Keratinocyte (primary cell): ENCODE data around the gene RRP9. TPM values are rescaled to one million over a fixed set of nuclear protein-coding genes. Genes with fewer than 3 reads are reported as not detected.
"Not testable (repeated sequence)": the region's sequence is repeated elsewhere in the genome, so short reads cannot be mapped to it uniquely, and the experiment has no call there.

Source experiments
- DNase-seq: peaks from one replicate; pipeline ENCODE4 v3.0.0-alpha.2; 2011; ENCODE audit warnings: low read depth, missing footprints, low spot score
- FAIRE-seq: peaks from 2 replicates; lab custom pipeline; 2011; peaks lifted over from hg19 to GRCh38; lab: Jason Lieb, UNC
- H2AFZ ChIP-seq: 2 replicates; pipeline ENCODE4 v1.6.0; 2012; ENCODE audit warnings: low read length, control low read depth, inconsistent platforms; ENCODE audit not compliant: control insufficient read depth
- H3K27ac ChIP-seq: 2 replicates; pipeline ENCODE4 v1.5.1; 2011; ENCODE audit warnings: low read length; ENCODE audit not compliant: control insufficient read depth, insufficient read depth
- H3K27me3 ChIP-seq: 3 replicates; pipeline ENCODE4 v1.6.0; 2011; ENCODE audit warnings: low read length; ENCODE audit not compliant: control insufficient read depth, insufficient read depth; ENCODE audit errors: extremely low read depth
- H3K36me3 ChIP-seq, 2 experiments: 2 replicates in 1 of 2; 3 replicates in 1 of 2; pipeline ENCODE4 v1.5.1; 2011; ENCODE audit warnings: low read length in 2 of 2, mild to moderate bottlenecking in 1 of 2; ENCODE audit not compliant: control insufficient read depth in 2 of 2, insufficient read depth in 2 of 2; ENCODE audit errors: extremely low read depth in 1 of 2
- H3K4me1 ChIP-seq: 3 replicates; pipeline ENCODE4 v1.5.1; 2011; ENCODE audit warnings: low read length; ENCODE audit not compliant: control insufficient read depth, insufficient read depth; ENCODE audit errors: extremely low read depth
- H3K4me2 ChIP-seq: 3 replicates; pipeline ENCODE4 v1.6.0; 2011; ENCODE audit warnings: low read depth, low read length; ENCODE audit not compliant: control insufficient read depth, insufficient read depth; ENCODE audit errors: extremely low read depth
- H3K4me3 ChIP-seq, 3 experiments: fragments of 200-600 bp in 1 of 3; sonication (generic) in 1 of 3; 2 replicates in 2 of 3; 3 replicates in 1 of 3; pipeline ENCODE4 v1.5.1; 2011 to 2016; ENCODE audit warnings: low read length in 3 of 3, mild to moderate bottlenecking in 3 of 3, control low read depth in 2 of 3, inconsistent platforms in 1 of 3, low read depth in 1 of 3, mixed read lengths in 1 of 3, mixed run types in 1 of 3, moderate library complexity in 1 of 3; ENCODE audit not compliant: control insufficient read depth in 2 of 3, insufficient read depth in 2 of 3; ENCODE audit errors: extremely low read depth in 1 of 3
- H3K79me2 ChIP-seq: 2 replicates; pipeline ENCODE4 v1.6.0; 2012; ENCODE audit warnings: low read length; ENCODE audit not compliant: control insufficient read depth, insufficient read depth
- H3K9ac ChIP-seq: 3 replicates; pipeline ENCODE4 v1.6.0; 2011; ENCODE audit warnings: low read length; ENCODE audit not compliant: control insufficient read depth, insufficient read depth; ENCODE audit errors: extremely low read depth
- H3K9me1 ChIP-seq: 3 replicates; pipeline ENCODE4 v1.6.0; 2011; ENCODE audit warnings: low read length; ENCODE audit not compliant: control insufficient read depth, insufficient read depth; ENCODE audit errors: extremely low read depth
- H3K9me3 ChIP-seq: 2 replicates; pipeline ENCODE4 v1.5.1; 2012; ENCODE audit warnings: low read depth, low read length; ENCODE audit not compliant: control insufficient read depth
- H4K20me1 ChIP-seq: 3 replicates; pipeline ENCODE4 v1.6.0; 2011; ENCODE audit warnings: low read length; ENCODE audit not compliant: control insufficient read depth, insufficient read depth; ENCODE audit errors: extremely low read depth
- EZH2 ChIP-seq: IDR thresholded peaks from one replicate; pipeline ENCODE4 v1.6.1; 2012; ENCODE audit warnings: inconsistent platforms, mild to moderate bottlenecking, low read length, moderate library complexity
- dilution Hi-C: fragments of 300-500 bp; cut with MboI; formaldehyde crosslinking; loops from one replicate; pipeline ENCODE4 v1.7.0; 2020; ENCODE audit warnings: low sequenced_read_pairs; ENCODE audit not compliant: extremely low pct_ligation_motif_present
- polyA plus RNA-seq, 5 experiments: library from polyadenylated mRNA; depleted of rRNA in 3 of 5; stranded (reverse) in 3 of 5; stranded (forward) in 1 of 5; unstranded in 1 of 5; fragments of >200 nt; gene quantifications; 1 replicate in 1 of 5; 2 replicates in 3 of 5; 3 replicates in 1 of 5; pipeline versions ENCODE4 v1.2.1 to v1.2.3, GENCODE V29; 2011 to 2012; ENCODE audit warnings: missing spikeins in 2 of 5, low read depth in 1 of 5, low replicate concordance in 1 of 5
- TF ChIP-seq, protein P1 (sequence below), 3 experiments: IDR thresholded peaks in 1 of 3; conservative IDR thresholded peaks in 1 of 3; optimal IDR thresholded peaks in 1 of 3; 2 replicates in 2 of 3; 3 replicates in 1 of 3; pipeline versions ENCODE3 to v1.5.1; 2011; ENCODE audit warnings: low read length in 3 of 3, mild to moderate bottlenecking in 3 of 3, moderate library complexity in 2 of 3, control low read depth in 1 of 3, inconsistent platforms in 1 of 3; ENCODE audit not compliant: insufficient read depth in 2 of 3; ENCODE audit errors: extremely low read depth in 1 of 3

Gene RRP9
- polyA plus RNA-seq, 1 donor (not counting 4 experiments of a cell fraction or from before 2014, with no cell fraction given), result 21.8 TPM

DNA sequence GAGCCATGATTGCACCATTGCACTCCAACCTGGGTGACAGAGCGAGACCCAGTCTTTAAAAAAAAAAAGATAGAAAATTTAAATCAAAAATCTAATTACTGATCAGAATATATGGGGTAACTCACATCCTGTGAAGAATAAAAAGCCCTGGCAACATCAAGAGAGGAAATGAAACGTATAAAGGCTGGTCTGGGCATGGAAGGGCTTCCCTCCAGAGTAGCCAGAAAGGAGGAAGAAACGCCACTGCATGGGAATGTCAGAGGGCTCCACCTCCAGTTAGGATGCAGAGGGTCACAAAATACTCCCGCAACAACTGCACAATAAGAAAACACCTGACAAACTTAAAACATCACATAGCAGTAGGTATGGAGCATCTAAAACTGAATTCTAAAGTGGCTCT is 33.7 kb downstream of the RRP9 start:
- FAIRE-seq, result peak; percentile 29
- no peak for DNase-seq
- H2AFZ ChIP-seq, result no peak overlapping the region

DNA sequence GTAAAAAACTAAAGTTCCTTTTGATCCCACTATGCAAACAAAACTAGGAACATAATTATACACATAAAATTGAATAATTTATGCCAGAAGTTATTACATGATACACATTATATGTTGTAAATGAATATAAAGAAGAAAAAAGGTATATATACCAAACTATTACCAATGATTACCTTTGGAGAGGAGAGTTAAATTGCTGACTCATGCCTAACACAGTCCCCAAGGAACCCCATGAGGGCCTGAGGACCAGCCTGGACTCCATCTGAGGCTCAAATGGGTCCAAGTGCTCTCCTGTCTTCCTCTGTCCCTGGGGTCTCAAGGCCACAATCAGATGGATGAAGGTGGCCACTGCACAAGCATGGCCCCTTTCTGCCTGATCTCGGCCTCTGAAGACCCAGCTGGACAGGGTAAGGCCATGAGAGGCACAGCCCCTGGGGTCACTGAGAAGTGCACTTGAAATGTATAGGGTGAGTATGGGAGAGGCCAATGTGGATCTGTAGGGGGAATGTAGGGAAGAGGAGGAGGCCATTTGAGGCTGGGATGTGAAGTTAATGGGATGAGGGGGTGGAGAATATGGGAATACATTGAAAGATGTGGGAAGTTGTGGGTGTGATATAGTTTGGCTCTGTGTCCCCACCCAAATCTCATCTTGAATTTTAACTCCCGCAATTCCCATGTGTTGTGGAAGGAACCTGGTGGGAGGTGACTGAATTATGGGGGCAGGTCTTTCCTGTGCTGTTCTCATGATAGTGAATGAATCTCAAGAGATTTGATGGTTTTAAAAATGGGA is 37.5 kb downstream of the RRP9 start:
- Histone ChIP-seq H3K9me1 (no peaks in the 10 kb centered on the region), H3K4me2 (no peak overlapping the region), H3K27me3 (no peaks in the 10 kb centered on the region), H3K27ac (no peak overlapping the region), H3K36me3 (no peaks in the 10 kb centered on the region), H2AFZ (no peak overlapping the region), H3K9ac (no peak overlapping the region), H3K4me3 (no peak overlapping the region), H3K79me2 (no peaks in the 10 kb centered on the region), H3K9me3 (peaks cover 8% of the 10 kb centered on the region), H4K20me1 (no peaks in the 10 kb centered on the region), H3K4me1 (peaks cover 12% of the 10 kb centered on the region)
- DNase-seq, result no peak
- no peak for FAIRE-seq
- dilution Hi-C loops, result no loop called here
- TF ChIP-seq, protein P1, sequence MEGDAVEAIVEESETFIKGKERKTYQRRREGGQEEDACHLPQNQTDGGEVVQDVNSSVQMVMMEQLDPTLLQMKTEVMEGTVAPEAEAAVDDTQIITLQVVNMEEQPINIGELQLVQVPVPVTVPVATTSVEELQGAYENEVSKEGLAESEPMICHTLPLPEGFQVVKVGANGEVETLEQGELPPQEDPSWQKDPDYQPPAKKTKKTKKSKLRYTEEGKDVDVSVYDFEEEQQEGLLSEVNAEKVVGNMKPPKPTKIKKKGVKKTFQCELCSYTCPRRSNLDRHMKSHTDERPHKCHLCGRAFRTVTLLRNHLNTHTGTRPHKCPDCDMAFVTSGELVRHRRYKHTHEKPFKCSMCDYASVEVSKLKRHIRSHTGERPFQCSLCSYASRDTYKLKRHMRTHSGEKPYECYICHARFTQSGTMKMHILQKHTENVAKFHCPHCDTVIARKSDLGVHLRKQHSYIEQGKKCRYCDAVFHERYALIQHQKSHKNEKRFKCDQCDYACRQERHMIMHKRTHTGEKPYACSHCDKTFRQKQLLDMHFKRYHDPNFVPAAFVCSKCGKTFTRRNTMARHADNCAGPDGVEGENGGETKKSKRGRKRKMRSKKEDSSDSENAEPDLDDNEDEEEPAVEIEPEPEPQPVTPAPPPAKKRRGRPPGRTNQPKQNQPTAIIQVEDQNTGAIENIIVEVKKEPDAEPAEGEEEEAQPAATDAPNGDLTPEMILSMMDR (optimal IDR thresholded peaks at IDR 0.05 in 1 of 3, IDR thresholded peaks at IDR 0.05 in 1 of 3, conservative IDR thresholded peaks at IDR 0.05 in 1 of 3; ENCODE audit: extremely low read depth in 1 of 3, insufficient read depth in 2 of 3, low read length in 3 of 3), result no peak
- no peak for TF ChIP-seq EZH2

More for the DNA sequence above, 33.7 kb downstream of the RRP9 start:
- H3K27ac ChIP-seq, result no peak overlapping the region
- H3K9me1 ChIP-seq, result no peaks in the 10 kb centered on the region
- dilution Hi-C loops, result no loop called here
- no peaks in the 10 kb centered on the region for H3K79me2 ChIP-seq
- H4K20me1 ChIP-seq, result no peaks in the 10 kb centered on the region
- H3K4me3 ChIP-seq, result no peak overlapping the region
- H3K4me2 ChIP-seq, result peak overlapping the region; percentile 25
- TF ChIP-seq, protein P1 (optimal IDR thresholded peaks at IDR 0.05 in 1 of 3, IDR thresholded peaks at IDR 0.05 in 1 of 3, conservative IDR thresholded peaks at IDR 0.05 in 1 of 3; ENCODE audit: extremely low read depth in 1 of 3, insufficient read depth in 2 of 3, low read length in 3 of 3), result no peak
- H3K4me1 ChIP-seq, result peaks cover 9% of the 10 kb centered on the region
- no peak overlapping the region for H3K9ac ChIP-seq
- H3K36me3 ChIP-seq, result no peaks in the 10 kb centered on the region
- H3K9me3 ChIP-seq, result peaks cover 4% of the 10 kb centered on the region
- H3K27me3 ChIP-seq, result no peaks in the 10 kb centered on the region

DNA sequence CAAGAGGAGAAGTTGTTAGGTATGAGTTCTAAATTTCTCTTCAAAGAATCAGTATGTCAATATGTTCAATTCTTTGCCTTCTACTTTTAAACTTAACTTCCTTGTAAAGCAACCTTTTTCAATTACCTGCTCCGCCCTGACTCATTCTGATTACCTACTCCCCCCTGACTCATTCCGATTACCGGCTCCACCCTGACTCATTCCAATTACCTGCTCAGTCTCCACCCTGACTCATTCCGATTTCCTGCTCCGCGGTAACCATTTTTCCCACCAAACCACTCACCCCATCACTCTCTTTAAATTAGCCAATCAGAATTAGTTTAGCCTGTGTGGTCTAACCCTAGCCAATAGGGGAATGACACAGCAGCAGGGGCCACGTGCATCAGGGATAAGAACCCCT is 39.3 kb downstream of the RRP9 start:
- H3K9ac ChIP-seq, H3K9me1 ChIP-seq, H2AFZ ChIP-seq, H4K20me1 ChIP-seq, H3K36me3 ChIP-seq, dilution Hi-C loops, H3K79me2 ChIP-seq, H3K27me3 ChIP-seq, H3K4me3 ChIP-seq, H3K4me1 ChIP-seq, H3K4me2 ChIP-seq, FAIRE-seq, H3K9me3 ChIP-seq: not testable (repeated sequence)
- H3K27ac ChIP-seq, result peak overlapping the region; percentile 56
- DNase-seq, result peak; percentile 49

DNA sequence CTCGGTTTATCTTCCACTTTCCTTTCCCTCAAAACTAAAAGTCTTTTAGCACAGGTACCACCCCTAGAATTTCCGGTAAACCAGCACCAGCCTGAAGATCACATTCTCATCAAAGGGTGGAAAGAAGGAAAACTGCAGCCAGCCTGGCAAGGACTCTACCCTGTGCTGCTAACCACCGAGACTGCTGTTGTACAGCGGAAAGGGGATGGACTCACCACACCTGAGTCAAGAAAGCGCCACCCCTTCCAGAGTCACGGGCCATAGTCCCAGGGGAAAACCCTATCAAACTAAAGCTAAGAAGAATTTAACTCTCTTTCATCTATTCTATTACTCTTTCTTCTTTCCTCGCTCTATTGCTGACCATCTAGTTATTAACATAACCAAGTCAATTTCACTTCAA is 41.7 kb downstream of the RRP9 start:
- H2AFZ ChIP-seq, H3K9me1 ChIP-seq, H3K36me3 ChIP-seq, DNase-seq, H3K27ac ChIP-seq, FAIRE-seq, H3K27me3 ChIP-seq, H3K9ac ChIP-seq, H4K20me1 ChIP-seq, H3K4me1 ChIP-seq, H3K9me3 ChIP-seq, H3K79me2 ChIP-seq, dilution Hi-C loops, H3K4me3 ChIP-seq, H3K4me2 ChIP-seq: not testable (repeated sequence)
